HCEC 1CT (cell line): Measurements from ENCODE around the gene FGA.

Source experiments
- DNase-seq: peaks from one replicate; pipeline ENCODE4 v3.0.0-alpha.2; 2017

Gene FGA

GRCh38 chr4:154590329-154591006, at the start of gene FGA:
TSS of gene FGA (minus strand) at chr4:154590742. CDS start at chr4:154590687, 55 bp downstream.
- no peak for DNase-seq

GRCh38 chr4:154634058-154634457, 43.5 kb upstream of the FGA start:
- no peak for DNase-seq

- DNase-seq = no peak
These were observed 41.3 kb upstream of the FGA start for GRCh38 chr4:154631828-154632227.

- no peak for DNase-seq
These were observed 39.8 kb upstream of the FGA start for GRCh38 chr4:154630324-154630723.

DNA sequence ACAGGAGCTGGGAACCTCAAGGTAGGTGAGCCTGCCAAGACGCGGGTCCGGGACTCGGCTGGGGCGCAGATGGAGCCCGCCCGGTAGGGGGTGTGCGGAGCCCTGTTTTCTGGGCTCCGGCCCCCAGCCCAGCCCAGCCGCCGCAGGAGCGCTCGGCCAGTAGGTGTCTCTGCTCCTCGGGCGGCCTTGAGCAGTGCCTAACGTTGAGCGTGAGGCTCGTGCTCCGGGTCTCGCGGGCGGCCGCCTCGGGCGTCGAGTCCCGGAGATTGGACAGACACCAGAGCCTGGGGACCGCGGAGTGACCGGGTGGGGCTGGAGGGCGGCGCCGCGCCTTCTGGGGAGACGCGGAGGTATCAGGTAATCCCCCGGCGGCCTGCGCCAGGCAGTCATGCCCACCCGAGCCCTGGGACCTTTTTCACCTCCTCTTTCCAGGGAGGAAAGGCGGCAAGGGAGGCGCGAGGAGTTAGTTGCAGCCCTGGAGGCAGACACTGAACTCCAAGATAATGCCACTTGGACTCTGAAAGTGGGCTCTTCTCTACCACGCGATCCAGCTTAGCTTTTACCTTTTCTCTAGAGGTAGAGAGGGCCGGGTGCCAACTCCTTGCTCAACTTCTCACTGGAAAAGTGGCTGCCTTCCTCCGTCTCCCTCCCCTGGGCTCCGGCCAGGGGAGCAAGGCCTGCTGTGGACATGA, 36.4 kb upstream of the FGA start:
- no peak for DNase-seq

DNA sequence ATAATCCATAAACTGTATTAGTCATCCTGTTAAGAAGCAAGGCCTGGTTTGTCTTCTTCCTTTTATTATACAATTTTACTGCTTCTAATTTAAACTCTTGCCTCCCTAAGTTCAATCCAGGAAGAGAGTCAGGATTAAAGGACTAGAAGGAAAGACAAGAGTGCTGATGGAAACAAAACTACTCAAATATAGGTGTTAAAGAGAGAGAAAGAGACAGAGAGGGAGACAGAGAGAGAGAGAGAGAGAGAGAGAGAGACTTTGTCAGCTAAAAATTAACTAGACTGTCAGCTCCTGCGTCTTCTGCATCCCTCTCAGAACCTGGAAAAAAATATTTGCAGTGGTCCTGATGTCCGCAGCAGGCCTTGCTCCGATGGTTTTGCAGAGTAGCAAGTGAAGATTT, 35.4 kb upstream of the FGA start:
- no peak for DNase-seq

- DNase-seq = no peak
These were observed 33.5 kb upstream of the FGA start for GRCh38 chr4:154623995-154624394.

GRCh38 chr4:154623436-154623835, 32.9 kb upstream of the FGA start:
- DNase-seq = no peak

DNA sequence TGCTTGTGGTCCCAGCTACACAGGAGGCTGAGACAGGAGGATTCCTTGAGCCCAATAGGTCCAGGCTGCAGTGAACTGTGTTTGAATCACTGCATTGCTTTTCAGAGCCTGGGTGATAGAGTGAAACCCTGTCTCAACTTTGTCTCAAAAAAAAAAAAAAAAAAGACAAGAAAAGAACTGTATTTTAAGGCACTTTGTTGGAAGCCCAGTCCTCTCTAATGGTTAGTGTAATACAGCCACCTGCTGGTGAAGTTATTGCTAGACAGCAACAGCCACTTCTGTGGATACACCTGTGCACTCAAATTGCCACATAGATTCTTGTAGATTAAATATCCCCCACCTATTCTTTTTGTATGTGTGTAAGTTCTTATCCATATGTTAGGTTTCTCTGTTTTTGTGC, 32.1 kb upstream of the FGA start:
- DNase-seq = peak; percentile 36

DNA sequence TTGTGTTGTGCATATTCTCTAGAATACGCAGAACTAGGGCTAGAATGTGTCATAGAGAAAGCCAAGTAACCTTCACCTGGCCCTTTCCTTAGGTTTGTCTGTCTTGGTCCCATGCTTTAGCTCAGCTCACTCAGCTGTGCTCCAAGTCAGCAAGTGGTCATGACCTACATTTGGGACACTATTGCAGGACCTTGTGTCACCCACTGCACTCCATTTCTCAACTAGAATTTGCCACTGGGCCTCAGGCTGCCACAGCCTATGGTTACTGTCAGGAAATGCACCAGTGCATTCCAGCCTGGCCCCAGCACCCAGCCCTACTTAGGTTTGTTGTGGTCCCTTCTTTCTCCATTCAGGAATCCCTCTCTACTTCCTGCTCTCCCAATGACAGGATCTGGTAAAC, 29.6 kb upstream of the FGA start:
- DNase-seq = no peak

- DNase-seq = peak; percentile 25
These were observed 28.3 kb upstream of the FGA start for GRCh38 chr4:154618708-154619315.

- DNase-seq = no peak
These were observed 27.3 kb upstream of the FGA start for GRCh38 chr4:154617820-154618317.

GRCh38 chr4:154616731-154617130, 26.2 kb upstream of the FGA start:
- no peak for DNase-seq

DNA sequence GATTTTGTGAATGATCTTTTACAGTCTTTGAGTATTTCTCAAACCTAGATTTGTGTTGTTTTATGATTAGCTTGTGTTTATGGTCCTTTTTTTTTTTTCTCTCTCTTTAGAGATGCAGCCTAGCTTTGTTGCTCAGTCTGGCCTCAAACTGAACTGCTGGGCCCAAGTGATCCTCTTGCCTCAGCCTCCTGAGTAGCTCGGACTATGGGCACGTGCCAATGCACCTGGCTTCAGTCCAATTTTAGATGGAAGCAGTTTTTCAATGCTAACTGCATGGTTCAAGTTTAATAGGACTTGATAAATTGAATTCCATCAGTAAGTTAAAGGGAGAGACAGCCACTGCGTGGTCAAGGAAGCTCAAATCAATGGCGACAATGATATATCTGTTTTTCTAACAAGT, 25.7 kb upstream of the FGA start:
- no peak for DNase-seq

- no peak for DNase-seq
These were observed 24.7 kb upstream of the FGA start for GRCh38 chr4:154615211-154615610.

DNA sequence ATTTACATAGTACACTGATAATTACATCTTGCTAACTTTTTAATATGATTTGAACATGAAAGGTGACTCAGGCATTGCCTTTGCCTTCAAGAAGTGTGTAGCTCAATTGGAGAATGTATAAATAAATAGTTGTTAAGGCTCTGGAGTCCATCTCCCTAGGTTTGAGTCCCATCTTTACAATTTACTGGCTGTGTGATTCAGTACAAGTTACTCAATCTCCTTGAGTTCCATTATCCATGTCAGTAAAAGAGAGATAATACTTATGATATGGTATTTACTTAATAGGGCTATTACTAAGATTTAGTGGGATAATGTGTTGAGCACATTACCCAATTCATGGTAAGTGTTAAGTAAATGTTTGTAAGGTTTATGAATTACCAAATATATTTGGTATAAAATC, 23.8 kb upstream of the FGA start:
- no peak for DNase-seq

DNA sequence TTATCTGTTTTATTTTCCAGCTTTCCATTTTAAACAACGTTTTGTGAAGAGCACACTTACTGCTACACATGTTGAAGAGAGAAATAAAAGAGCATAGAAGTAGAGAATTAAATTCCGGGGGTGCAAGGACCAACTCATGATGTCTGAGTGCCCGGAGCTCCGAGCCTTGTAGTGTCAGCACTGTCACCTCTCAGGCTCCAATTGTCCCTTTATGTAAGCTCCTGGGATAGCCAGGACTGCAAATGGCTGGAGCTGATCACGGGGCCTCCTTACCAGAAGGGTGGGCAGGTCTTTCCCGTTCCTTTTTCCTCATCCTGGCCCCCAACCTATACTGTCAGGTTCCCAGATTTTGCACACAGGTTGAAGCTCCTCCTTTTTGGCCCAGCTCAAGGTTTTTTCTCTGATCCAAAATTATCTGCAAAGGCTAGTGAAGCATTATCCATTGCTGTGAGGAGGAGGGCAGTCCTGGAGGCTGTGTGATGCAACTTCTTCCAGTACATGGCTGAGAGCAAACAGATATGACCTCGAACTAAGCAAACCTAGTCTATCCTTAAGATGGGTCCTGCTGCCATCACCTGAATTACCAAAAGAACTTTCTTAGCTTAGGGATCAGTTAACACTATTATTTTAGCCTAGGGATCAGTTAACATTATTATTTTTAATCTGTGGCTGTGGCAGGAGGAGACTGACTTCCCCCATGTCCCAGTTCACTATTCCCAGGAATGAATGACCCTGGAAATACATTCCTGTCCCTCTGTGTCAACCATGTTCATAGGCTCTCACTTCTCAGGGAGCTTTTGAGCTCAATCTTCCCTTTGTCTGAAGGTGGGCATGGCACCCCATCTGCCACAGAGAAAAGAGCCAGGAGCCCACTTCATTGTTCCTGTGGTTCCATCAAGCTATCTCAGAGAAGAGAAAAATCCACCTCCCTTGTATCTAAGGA, 22.2 kb upstream of the FGA start, which contains the start of gene FGG:
TSS of gene FGG (minus strand) at position 185 of the 943 bp plus-strand sequence. CDS start at position 138, 47 bp downstream.
- DNase-seq = no peak

DNA sequence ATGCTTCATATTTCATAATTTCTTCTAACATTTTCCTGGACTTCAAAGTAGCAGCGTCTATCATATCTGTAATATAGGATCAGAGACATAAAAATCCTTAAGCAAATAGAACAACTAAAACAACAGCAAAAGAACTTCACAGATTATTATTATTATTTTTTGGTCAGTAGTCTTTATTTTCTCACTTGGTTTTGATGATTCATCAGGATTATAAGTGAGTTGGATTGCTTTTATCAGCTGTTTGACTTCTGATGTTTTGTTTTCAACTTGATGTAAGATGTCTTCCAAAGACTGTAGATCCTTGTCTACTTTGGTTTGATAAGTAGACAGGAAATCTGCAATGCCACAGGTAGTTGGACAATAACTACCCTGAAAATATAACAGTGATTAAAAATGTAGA, 21.3 kb upstream of the FGA start:
- DNase-seq = no peak

- DNase-seq = no peak
These were observed 20.0 kb upstream of the FGA start for GRCh38 chr4:154610582-154610981.

DNA sequence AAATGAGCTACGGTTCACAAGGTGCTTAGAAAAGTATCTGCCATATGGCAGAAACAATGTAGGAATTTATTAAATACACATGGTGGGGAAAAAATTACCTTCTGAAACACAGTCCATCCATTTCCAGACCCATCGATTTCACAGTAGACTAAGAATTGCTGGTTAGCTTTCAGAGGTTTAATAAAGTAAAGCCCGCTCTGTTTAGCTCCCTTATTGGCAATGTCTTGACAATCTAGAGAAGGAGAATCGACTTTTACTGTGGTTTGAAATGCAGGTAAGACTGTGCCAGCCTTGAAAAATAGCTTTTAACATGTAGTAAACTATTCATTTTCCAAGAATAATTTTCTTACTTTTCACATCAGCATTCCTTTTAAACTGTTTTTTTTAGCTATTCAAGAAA, 19.0 kb upstream of the FGA start:
- no peak for DNase-seq

- no peak for DNase-seq
These were observed 18.1 kb upstream of the FGA start for GRCh38 chr4:154608361-154609252.
